GM10266 (cell line): ENCODE results near the gene LDHD.
"Not testable (repeated sequence)": the region's sequence is repeated elsewhere in the genome, so short reads cannot be mapped to it uniquely, and the experiment has no call there.

Experiments used
- DNase-seq: peaks from one replicate; pipeline ENCODE4 v3.0.0; 2012; ENCODE audit errors: extremely low spot score
- CTCF ChIP-seq: IDR thresholded peaks from 2 replicates; pipeline ENCODE4 v1.5.1; 2012; ENCODE audit warnings: mild to moderate bottlenecking, low read depth; ENCODE audit not compliant: control insufficient read depth, insufficient read depth; ENCODE audit errors: missing control alignments

Gene LDHD

GRCh38 chr16:75097191-75097761, 19.3 kb downstream of the LDHD start:
- DNase-seq: no peak
- TF ChIP-seq CTCF: no peak

GRCh38 chr16:75096656-75097055, 19.9 kb downstream of the LDHD start:
- TF ChIP-seq CTCF: no peak
- no peak for DNase-seq

- no peak for TF ChIP-seq CTCF
- DNase-seq: no peak
These were observed 21.4 kb downstream of the LDHD start for GRCh38 chr16:75095204-75095621.

GRCh38 chr16:75093598-75094540, 22.7 kb downstream of the LDHD start:
- no peak for TF ChIP-seq CTCF
- no peak for DNase-seq

GRCh38 chr16:75092777-75093176, 23.8 kb downstream of the LDHD start:
- no peak for TF ChIP-seq CTCF
- DNase-seq: no peak

GRCh38 chr16:75091619-75092018, 25.0 kb downstream of the LDHD start:
- DNase-seq: not testable (repeated sequence)

- not testable (repeated sequence) for DNase-seq
These were observed 25.7 kb downstream of the LDHD start for GRCh38 chr16:75090899-75091298.

- no peak for DNase-seq
- TF ChIP-seq CTCF: no peak
These were observed 26.9 kb downstream of the LDHD start for GRCh38 chr16:75089486-75090202.
